ENCODE data around the gene TUBB3.

TUBB3 gene

DNA sequence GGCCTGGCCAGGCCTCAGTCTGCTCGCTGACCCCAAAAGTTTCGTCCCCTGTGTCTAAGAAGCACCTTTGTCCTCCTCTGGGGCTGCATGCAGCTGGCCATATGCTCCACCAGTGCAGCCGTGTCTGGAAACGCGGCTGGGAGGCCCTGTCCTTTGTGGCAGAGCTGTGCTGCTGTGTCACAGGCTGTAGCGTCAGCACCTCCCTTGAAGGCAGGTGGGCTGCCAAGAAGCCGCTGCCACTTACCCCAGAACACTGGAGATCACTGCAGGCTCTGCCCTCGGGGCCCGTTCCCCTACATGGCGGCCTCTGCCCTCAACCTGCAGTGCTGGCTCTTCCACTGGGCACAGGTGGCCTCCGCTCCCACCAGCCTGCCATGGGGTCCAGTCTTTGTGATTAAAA, 20.2 kb upstream of the TUBB3 start:
- 95% methylated on average over 11 of the region's 11 CpGs for WGBS (ENCODE audit: insufficient coverage)

DNA sequence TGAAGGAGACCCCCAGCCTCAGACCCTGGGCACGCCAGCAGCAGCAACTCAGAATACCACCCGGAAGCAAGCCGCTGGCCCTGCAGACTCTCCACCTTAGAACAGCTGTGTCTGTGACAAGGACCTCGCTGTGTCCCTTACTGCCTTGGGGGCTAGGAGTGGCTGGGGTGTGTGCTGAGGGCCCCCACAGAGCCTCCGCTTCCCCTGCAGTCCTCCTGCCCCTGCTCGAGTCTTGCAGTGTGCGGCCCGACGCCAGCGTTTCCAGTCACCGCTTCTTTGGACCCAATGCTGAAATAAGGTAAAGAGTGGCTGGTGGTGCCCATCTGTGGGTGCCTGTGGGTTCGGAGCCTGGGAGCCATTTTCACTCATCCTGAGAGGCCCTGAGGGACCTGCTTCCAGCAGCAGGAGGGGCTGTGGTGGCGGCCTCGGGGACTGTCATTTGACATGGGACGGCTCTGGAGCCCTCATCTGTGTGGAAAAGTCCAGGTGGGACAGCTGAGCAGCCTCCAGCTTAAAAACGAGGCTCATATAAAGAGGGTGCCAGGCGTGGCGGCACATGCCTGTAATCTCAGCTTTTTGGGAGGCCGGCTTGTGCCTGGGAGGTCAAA, 19.1 kb upstream of the TUBB3 start:
- POLR2A ChIA-PET, result no interaction called here
- no peak overlapping the region for H3K4me3 ChIP-seq (ENCODE audit: control insufficient read depth in 1 of 7, extremely low read depth in 1 of 7, insufficient read depth in 4 of 7, low read depth in 2 of 7, low read length in 6 of 7)
- WGBS (ENCODE audit: insufficient coverage), result 96% methylated on average over 19 of the region's 19 CpGs
- peaks cover 9 to 78% (median 53%) of the 10 kb centered on the region in 4 experiments for H3K36me3 ChIP-seq (ENCODE audit: control insufficient read depth in 4 of 4, insufficient read depth in 4 of 4, low read length in 3 of 4)
- H3K9me3 ChIP-seq (ENCODE audit: control extremely low read depth in 1 of 5, control insufficient read depth in 4 of 5, insufficient read depth in 2 of 5, low read depth in 1 of 5, low read length in 4 of 5), result peaks cover 0 to 4% (median 3%) of the 10 kb centered on the region in 5 experiments
- no peak overlapping the region for H3K27ac ChIP-seq (ENCODE audit: insufficient read depth in 1 of 2, low read depth in 1 of 2, low read length in 2 of 2, poor library complexity in 1 of 2, severe bottlenecking in 2 of 2)
- CTCF ChIA-PET, result no interaction called here
- no peak for DNase-seq
- no peaks in the 10 kb centered on the region for H3K27me3 ChIP-seq (replicated peaks in 2 of 5; ENCODE audit: control insufficient read depth in 4 of 5, insufficient read depth in 5 of 5, low read length in 4 of 5)
- no peaks in the 10 kb centered on the region for H3K4me1 ChIP-seq (ENCODE audit: control extremely low read depth in 1 of 4, control insufficient read depth in 4 of 4, insufficient read depth in 4 of 4, low read length in 3 of 4)

More for the DNA sequence above, 20.2 kb upstream of the TUBB3 start:
- Histone ChIP-seq H3K4me1 (ENCODE audit: control extremely low read depth in 1 of 4, control insufficient read depth in 4 of 4, insufficient read depth in 4 of 4, low read length in 3 of 4) (no peaks in the 10 kb centered on the region), H3K4me3 (ENCODE audit: control insufficient read depth in 1 of 7, extremely low read depth in 1 of 7, insufficient read depth in 4 of 7, low read depth in 2 of 7, low read length in 6 of 7) (no peak overlapping the region), H3K27me3 (replicated peaks in 2 of 5; ENCODE audit: control insufficient read depth in 4 of 5, insufficient read depth in 5 of 5, low read length in 4 of 5) (no peaks in the 10 kb centered on the region), H3K9me3 (ENCODE audit: control extremely low read depth in 1 of 5, control insufficient read depth in 4 of 5, insufficient read depth in 2 of 5, low read depth in 1 of 5, low read length in 4 of 5) (peaks cover 0 to 4% (median 3%) of the 10 kb centered on the region in 5 experiments), H3K27ac (ENCODE audit: insufficient read depth in 1 of 2, low read depth in 1 of 2, low read length in 2 of 2, poor library complexity in 1 of 2, severe bottlenecking in 2 of 2) (no peak overlapping the region), H3K36me3 (ENCODE audit: control insufficient read depth in 4 of 4, insufficient read depth in 4 of 4, low read length in 3 of 4) (peaks cover 13 to 80% (median 56%) of the 10 kb centered on the region in 4 experiments)
- no peak for DNase-seq
- CTCF ChIA-PET, result no interaction called here
- POLR2A ChIA-PET, result no interaction called here

DNA sequence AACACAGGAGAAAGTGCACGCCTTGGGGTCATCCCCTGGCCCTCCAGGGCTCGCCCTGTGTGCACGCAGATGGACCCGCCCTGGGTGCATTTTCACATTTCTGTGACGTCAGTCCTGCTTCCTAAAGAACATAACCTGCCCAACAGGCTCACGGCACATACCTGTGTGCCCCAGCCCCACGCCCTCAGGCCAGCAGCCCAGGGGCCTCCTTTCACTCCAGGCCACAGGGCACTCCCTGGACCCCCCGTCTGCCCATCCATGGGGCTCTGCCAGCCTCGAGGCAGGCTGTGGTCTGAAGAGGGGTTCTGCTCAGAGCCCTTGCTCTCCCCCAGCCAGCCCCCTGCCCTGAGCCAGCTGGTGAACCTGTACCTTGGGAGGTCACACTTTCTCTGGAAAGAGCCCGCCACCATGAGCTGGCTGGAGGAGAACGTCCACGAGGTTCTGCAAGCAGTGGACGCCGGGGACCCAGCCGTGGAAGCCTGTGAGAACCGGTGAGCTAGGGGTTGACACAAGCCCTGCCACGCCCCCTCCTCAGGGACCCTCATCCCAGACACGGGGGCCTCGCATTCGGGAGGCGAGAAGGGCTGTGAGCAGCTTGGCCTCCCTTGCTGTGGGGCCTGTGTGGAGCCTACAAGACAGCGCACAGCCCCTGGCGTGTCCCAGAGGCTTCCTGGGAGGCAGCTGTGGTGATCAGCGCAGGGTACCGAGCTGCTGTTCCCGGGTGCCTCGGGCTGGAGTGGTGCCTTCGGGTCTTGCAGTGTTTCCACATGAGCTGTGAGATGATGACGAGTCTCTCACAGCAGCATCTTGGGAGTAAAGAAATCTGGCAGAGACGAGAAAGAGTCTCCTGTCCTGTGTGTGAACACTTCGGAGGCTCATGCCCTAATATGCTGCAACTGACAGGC, 18.3 kb upstream of the TUBB3 start:
- H3K27me3 ChIP-seq (replicated peaks in 2 of 5; ENCODE audit: control insufficient read depth in 4 of 5, insufficient read depth in 5 of 5, low read length in 4 of 5), result no peaks in the 10 kb centered on the region
- peaks cover 7 to 73% (median 49%) of the 10 kb centered on the region in 4 experiments for H3K36me3 ChIP-seq (ENCODE audit: control insufficient read depth in 4 of 4, insufficient read depth in 4 of 4, low read length in 3 of 4)
- H3K4me1 ChIP-seq (ENCODE audit: control extremely low read depth in 1 of 4, control insufficient read depth in 4 of 4, insufficient read depth in 4 of 4, low read length in 3 of 4), result peaks cover 0 to under 1% (median 0%) of the 10 kb centered on the region in 4 experiments
- no peak for DNase-seq
- H3K9me3 ChIP-seq (ENCODE audit: control extremely low read depth in 1 of 5, control insufficient read depth in 4 of 5, insufficient read depth in 2 of 5, low read depth in 1 of 5, low read length in 4 of 5), result peaks cover 0 to 4% (median 3%) of the 10 kb centered on the region in 5 experiments
- 95% methylated on average over 28 of the region's 31 CpGs for WGBS (ENCODE audit: insufficient coverage)
- POLR2A ChIA-PET, result no interaction called here
- no peak overlapping the region for H3K27ac ChIP-seq (ENCODE audit: insufficient read depth in 1 of 2, low read depth in 1 of 2, low read length in 2 of 2, poor library complexity in 1 of 2, severe bottlenecking in 2 of 2)
- no peak overlapping the region for H3K4me3 ChIP-seq (ENCODE audit: control insufficient read depth in 1 of 7, extremely low read depth in 1 of 7, insufficient read depth in 4 of 7, low read depth in 2 of 7, low read length in 6 of 7)
- CTCF ChIA-PET, result no interaction called here

DNA sequence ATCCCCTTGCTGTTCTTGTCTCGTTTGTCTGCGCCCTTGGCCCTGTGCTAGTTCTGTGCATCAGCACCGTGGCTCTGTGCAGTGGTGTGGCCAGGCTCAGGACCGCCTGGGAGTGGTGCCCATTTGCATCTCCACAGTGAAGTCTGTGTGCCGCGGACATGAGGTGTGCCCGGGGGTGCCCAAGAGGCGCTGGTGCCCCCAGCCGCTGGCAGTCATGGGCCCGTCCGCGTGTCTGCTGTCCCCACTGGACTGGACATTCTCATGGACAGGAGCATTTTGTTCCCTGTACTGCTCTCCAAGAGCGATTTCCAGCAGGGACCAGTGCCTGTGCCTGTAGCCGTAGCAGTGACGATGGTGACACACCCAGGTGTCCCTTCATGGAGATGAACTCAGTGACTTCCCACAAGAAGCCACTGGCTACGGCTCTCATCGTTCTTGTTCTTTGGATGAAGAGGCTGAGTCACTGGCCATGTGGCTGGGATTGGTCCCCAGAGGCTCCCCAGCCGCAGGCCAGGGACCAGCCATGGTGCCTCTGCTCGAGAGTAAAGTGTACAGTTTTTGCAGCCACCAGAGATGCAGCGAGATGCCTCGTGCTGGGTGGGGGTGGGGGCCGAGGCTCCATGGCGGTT, 17.5 kb upstream of the TUBB3 start:
- DNase-seq, result no peak
- no peak overlapping the region for H3K4me3 ChIP-seq (ENCODE audit: control insufficient read depth in 1 of 7, extremely low read depth in 1 of 7, insufficient read depth in 4 of 7, low read depth in 2 of 7, low read length in 6 of 7)
- H3K9me3 ChIP-seq (ENCODE audit: control extremely low read depth in 1 of 5, control insufficient read depth in 4 of 5, insufficient read depth in 2 of 5, low read depth in 1 of 5, low read length in 4 of 5), result peaks cover 0 to 4% (median 3%) of the 10 kb centered on the region in 5 experiments
- CTCF ChIA-PET, result interaction anchor here (1.4 kb wide), 1 partner anchor 17 kb away, joined by 5 read pairs; no protein-coding TSS in a partner anchor
- no peak overlapping the region for H3K27ac ChIP-seq (ENCODE audit: insufficient read depth in 1 of 2, low read depth in 1 of 2, low read length in 2 of 2, poor library complexity in 1 of 2, severe bottlenecking in 2 of 2)
- POLR2A ChIA-PET, result no interaction called here
- peaks cover 4 to 69% (median 47%) of the 10 kb centered on the region in 4 experiments for H3K36me3 ChIP-seq (ENCODE audit: control insufficient read depth in 4 of 4, insufficient read depth in 4 of 4, low read length in 3 of 4)
- peaks cover 0 to 5% (median under 1%) of the 10 kb centered on the region in 4 experiments for H3K4me1 ChIP-seq (ENCODE audit: control extremely low read depth in 1 of 4, control insufficient read depth in 4 of 4, insufficient read depth in 4 of 4, low read length in 3 of 4)
- H3K27me3 ChIP-seq (replicated peaks in 2 of 5; ENCODE audit: control insufficient read depth in 4 of 5, insufficient read depth in 5 of 5, low read length in 4 of 5), result no peaks in the 10 kb centered on the region
- over 99% methylated on average over 21 of the region's 23 CpGs for WGBS (ENCODE audit: insufficient coverage)

DNA sequence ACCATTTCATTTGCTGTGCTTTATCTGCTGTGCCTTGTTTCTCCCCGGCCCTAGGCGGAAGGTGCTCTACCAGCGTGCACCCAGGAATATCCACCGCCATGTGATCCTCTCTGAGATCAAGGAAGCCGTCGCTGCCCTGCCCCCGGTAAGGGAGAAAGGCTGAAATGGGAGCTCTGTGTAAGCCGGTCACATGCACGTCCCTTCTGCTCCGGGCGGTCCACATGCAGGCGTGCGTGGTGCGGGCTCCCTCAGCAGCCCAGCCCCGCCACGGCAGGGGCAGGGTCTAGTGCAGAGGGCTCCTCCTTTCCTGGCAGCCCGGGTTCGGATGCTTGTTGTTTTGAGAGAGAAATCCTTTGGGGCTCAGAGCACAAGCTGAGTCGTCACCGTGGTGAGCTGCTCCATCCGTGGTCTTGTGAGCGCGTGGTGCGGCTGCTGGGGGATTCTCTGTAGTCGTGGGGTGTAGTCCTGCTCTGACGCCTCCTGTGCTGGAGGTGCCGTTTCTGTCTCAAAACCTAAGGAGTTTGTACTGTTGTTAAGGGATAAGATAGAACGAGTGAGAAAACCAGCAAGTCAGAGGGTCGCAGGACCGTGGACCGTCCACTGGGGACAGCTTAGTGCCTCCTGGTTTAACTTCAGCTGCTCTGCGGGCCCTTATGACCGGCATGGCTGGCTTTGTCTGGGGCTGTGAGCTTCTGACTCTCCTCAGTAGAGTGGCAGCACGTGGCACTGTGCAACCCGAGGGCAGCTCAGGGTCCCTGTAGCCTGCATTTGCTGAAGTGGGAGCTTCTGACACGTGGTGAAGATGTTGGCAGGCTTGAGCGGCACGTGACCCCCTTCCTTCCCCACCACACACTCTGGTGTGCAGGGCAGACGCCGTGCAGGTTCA, 16.8 kb upstream of the TUBB3 start:
- DNase-seq, result no peak
- ChIA-PET POLR2A (no interaction called here), CTCF (interaction anchor here (1.2 to 1.4 kb wide), 2 partner anchors 18 to 42 kb away, joined by 3 to 5 read pairs; no protein-coding TSS in a partner anchor)
- H3K36me3 ChIP-seq (ENCODE audit: control insufficient read depth in 4 of 4, insufficient read depth in 4 of 4, low read length in 3 of 4), result peaks cover 3 to 70% (median 50%) of the 10 kb centered on the region in 4 experiments
- no peaks in the 10 kb centered on the region for H3K27me3 ChIP-seq (replicated peaks in 2 of 5; ENCODE audit: control insufficient read depth in 4 of 5, insufficient read depth in 5 of 5, low read length in 4 of 5)
- 96% methylated on average over 37 of the region's 40 CpGs for WGBS (ENCODE audit: insufficient coverage)
- H3K9me3 ChIP-seq (ENCODE audit: control extremely low read depth in 1 of 5, control insufficient read depth in 4 of 5, insufficient read depth in 2 of 5, low read depth in 1 of 5, low read length in 4 of 5), result peaks cover 0 to 4% (median 3%) of the 10 kb centered on the region in 5 experiments
- no peak overlapping the region for H3K27ac ChIP-seq (ENCODE audit: insufficient read depth in 1 of 2, low read depth in 1 of 2, low read length in 2 of 2, poor library complexity in 1 of 2, severe bottlenecking in 2 of 2)
- peaks cover 0 to 5% (median under 1%) of the 10 kb centered on the region in 4 experiments for H3K4me1 ChIP-seq (ENCODE audit: control extremely low read depth in 1 of 4, control insufficient read depth in 4 of 4, insufficient read depth in 4 of 4, low read length in 3 of 4)
- no peak overlapping the region for H3K4me3 ChIP-seq (ENCODE audit: control insufficient read depth in 1 of 7, extremely low read depth in 1 of 7, insufficient read depth in 4 of 7, low read depth in 2 of 7, low read length in 6 of 7)

DNA sequence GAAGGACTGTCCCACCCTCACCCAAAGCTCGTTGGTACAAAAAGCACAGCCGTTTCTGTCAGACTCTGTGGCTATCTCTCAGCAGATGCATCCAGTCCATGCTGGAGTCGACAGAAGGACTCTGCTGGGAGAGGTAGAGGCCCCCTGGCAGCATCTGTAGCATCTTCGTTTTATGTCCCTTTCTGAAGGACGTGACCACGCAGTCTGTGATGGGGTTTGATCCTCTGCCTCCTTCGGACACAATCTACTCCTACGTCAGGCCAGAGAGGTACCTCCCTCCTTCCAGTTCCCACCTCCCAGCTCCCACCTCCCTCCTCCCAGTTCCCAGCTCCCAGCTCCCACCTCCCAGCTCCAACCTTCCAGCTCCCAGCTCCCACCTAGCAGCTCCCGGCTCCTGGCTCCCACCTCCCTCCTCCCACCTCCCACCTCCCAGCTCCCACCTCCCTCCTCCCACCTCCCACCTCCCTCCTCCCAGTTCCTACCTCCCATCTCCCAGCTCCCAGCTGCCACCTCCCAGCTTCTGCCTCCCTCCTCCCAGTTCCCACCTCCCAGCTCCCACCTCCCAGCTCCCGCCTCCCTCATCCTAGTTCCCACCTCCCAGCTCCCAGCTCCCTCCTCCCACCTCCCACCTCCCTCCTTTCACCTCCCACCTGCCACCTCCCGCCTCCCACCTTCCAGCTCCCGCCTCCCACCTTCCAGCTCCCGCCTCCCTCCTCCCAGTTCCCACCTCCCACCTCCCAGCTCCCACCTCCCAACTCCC, 15.9 kb upstream of the TUBB3 start:
- Histone ChIP-seq H3K9me3 (ENCODE audit: control extremely low read depth in 1 of 5, control insufficient read depth in 4 of 5, insufficient read depth in 2 of 5, low read depth in 1 of 5, low read length in 4 of 5) (peaks cover 0 to 4% (median 3%) of the 10 kb centered on the region in 5 experiments), H3K4me1 (ENCODE audit: control extremely low read depth in 1 of 4, control insufficient read depth in 4 of 4, insufficient read depth in 4 of 4, low read length in 3 of 4) (peaks cover 0 to 5% (median under 1%) of the 10 kb centered on the region in 4 experiments), H3K4me3 (ENCODE audit: control insufficient read depth in 1 of 7, extremely low read depth in 1 of 7, insufficient read depth in 4 of 7, low read depth in 2 of 7, low read length in 6 of 7) (no peak overlapping the region), H3K27ac (ENCODE audit: insufficient read depth in 1 of 2, low read depth in 1 of 2, low read length in 2 of 2, poor library complexity in 1 of 2, severe bottlenecking in 2 of 2) (no peak overlapping the region), H3K27me3 (replicated peaks in 2 of 5; ENCODE audit: control insufficient read depth in 4 of 5, insufficient read depth in 5 of 5, low read length in 4 of 5) (no peaks in the 10 kb centered on the region), H3K36me3 (ENCODE audit: control insufficient read depth in 4 of 4, insufficient read depth in 4 of 4, low read length in 3 of 4) (peaks cover 3 to 77% (median 55%) of the 10 kb centered on the region in 4 experiments)
- CTCF ChIA-PET, result interaction anchor here (1.0 to 2.3 kb wide), 4 partner anchors 11 to 43 kb away, joined by 3 to 12 read pairs (median 4); partner anchors contain the start of gene MC1R
- DNase-seq, result peak in 1 of 3 donors; percentile 27
- POLR2A ChIA-PET, result no interaction called here
- 97% methylated on average over 7 of the region's 13 CpGs for WGBS (ENCODE audit: insufficient coverage)
